Measurements from ENCODE around the gene LRRC4C. TPM values are rescaled to one million over a fixed set of nuclear protein-coding genes. Genes with fewer than 3 reads are reported as not detected.

Gene LRRC4C
- polyA plus RNA-seq, 1 of the 3 experiments (the other 2 are of a cell fraction): 0.16 TPM

GRCh38 chr11:40226654-40227053, 1232.8 kb downstream of the LRRC4C start:
- Histone ChIP-seq H3K9me2 (no peaks in the 10 kb centered on the region), H4K20me1 (ENCODE audit: insufficient read depth) (no peaks in the 10 kb centered on the region), H3F3A (replicated peaks; ENCODE audit: insufficient read depth) (no peaks in the 10 kb centered on the region), H3K4me3 (ENCODE audit: low read depth in 2 of 2, low read length in 1 of 2) (no peak overlapping the region), H3K79me2 (ENCODE audit: insufficient read depth) (no peaks in the 10 kb centered on the region), H3K36me3 (replicated peaks in 1 of 2; ENCODE audit: control insufficient read depth in 1 of 2, insufficient read depth in 2 of 2, low read length in 1 of 2) (no peaks in the 10 kb centered on the region), H3K4me2 (no peak overlapping the region), H3K27me3 (ENCODE audit: insufficient read depth) (no peaks in the 10 kb centered on the region), H2AFZ (ENCODE audit: low read depth) (no peak overlapping the region), H3K9ac (no peak overlapping the region), H3K9me3 (no peaks in the 10 kb centered on the region), H3K4me1 (ENCODE audit: control insufficient read depth in 1 of 2, insufficient read depth in 2 of 2, low read depth in 1 of 2, low read length in 1 of 2) (peaks cover 0 to 8% of the 10 kb centered on the region in 2 experiments; a peak in 1 of 4 replicates), H3K27ac (ENCODE audit: low read depth in 2 of 2, low read length in 1 of 2) (no peak overlapping the region)
- ChIA-PET CTCF (interaction anchor here (2.1 kb wide), 1 partner anchor 24 kb away, joined by 8 read pairs; no protein-coding TSS in a partner anchor), POLR2A (no interaction called here)
- WGBS (ENCODE audit: low lambda C conversion rate): 36% methylated on average over 2 of the region's 2 CpGs
- no peak for TF ChIP-seq CHD2 (IDR thresholded peaks at IDR 0.05; ENCODE audit: low read length, partially characterized antibody)
- DNase-seq: no peak

DNA sequence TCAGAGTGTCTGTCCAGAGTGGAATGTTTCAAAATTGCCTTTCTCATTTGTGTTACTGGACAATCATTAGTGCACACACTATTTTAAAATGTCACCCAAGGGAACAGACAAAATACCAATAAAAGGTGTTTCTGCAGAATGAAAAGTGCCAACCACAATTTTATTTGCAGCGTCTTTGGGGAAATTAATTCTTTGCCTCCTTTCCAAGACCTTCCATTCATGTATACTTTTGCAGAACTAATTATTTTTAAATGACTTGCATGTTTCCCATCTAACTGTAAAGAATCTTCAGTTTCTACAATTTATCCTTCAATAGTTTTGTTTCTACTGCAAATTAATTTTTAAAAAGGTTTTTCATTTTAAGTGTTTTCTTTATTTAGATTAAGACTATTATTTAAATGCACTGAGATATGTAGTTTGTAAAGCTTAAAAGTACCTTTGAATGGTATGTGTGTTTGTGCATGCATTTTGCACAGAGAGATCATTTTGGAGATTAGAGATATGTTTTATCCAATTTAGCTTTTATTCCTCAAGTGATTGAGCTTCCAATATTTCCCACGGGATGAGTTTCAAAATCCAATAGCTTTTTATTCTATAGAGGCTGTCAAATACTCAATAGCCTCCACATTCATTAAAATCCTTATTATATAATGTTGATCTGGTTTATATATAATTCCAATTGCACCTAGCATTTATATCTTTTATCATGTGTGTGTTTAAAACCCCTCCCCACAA, 1235.7 kb downstream of the LRRC4C start:
- Histone ChIP-seq H3K79me2 (ENCODE audit: insufficient read depth) (no peaks in the 10 kb centered on the region), H2AFZ (ENCODE audit: low read depth) (no peak overlapping the region), H3K9ac (no peak overlapping the region), H3K9me3 (no peaks in the 10 kb centered on the region), H4K20me1 (ENCODE audit: insufficient read depth) (no peaks in the 10 kb centered on the region), H3K4me3 (ENCODE audit: low read depth in 2 of 2, low read length in 1 of 2) (no peak overlapping the region), H3F3A (replicated peaks; ENCODE audit: insufficient read depth) (no peaks in the 10 kb centered on the region), H3K4me2 (no peak overlapping the region), H3K27ac (ENCODE audit: low read depth in 2 of 2, low read length in 1 of 2) (no peak overlapping the region), H3K9me2 (no peaks in the 10 kb centered on the region), H3K36me3 (replicated peaks in 1 of 2; ENCODE audit: control insufficient read depth in 1 of 2, insufficient read depth in 2 of 2, low read length in 1 of 2) (no peaks in the 10 kb centered on the region), H3K4me1 (ENCODE audit: control insufficient read depth in 1 of 2, insufficient read depth in 2 of 2, low read depth in 1 of 2, low read length in 1 of 2) (peaks cover 0 to 17% of the 10 kb centered on the region in 2 experiments; a peak in 2 of 4 replicates), H3K27me3 (ENCODE audit: insufficient read depth) (no peaks in the 10 kb centered on the region)
- 44% methylated on average over 2 of the region's 2 CpGs for WGBS (ENCODE audit: low lambda C conversion rate)
- POLR2A ChIA-PET: no interaction called here
- CTCF ChIA-PET: interaction anchor here (2.6 kb wide), 1 partner anchor 70 kb away, joined by 6 read pairs; no protein-coding TSS in a partner anchor
- no peak for DNase-seq
- TF ChIP-seq RAD21 (IDR thresholded peaks at IDR 0.05; ENCODE audit: low read length): no peak
- TF ChIP-seq NRF1 (IDR thresholded peaks at IDR 0.05; ENCODE audit: low read depth, low read length): no peak
- TF ChIP-seq FOXJ3 (CRISPR knock-in tag; IDR thresholded peaks at IDR 0.05): no peak
- TF ChIP-seq TEAD4 (IDR thresholded peaks at IDR 0.05; ENCODE audit: borderline replicate concordance, insufficient read depth): no peak
- TF ChIP-seq, protein P1, sequence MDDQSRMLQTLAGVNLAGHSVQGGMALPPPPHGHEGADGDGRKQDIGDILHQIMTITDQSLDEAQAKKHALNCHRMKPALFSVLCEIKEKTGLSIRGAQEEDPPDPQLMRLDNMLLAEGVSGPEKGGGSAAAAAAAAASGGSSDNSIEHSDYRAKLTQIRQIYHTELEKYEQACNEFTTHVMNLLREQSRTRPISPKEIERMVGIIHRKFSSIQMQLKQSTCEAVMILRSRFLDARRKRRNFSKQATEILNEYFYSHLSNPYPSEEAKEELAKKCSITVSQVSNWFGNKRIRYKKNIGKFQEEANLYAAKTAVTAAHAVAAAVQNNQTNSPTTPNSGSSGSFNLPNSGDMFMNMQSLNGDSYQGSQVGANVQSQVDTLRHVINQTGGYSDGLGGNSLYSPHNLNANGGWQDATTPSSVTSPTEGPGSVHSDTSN (IDR thresholded peaks at IDR 0.05): no peak
- TF ChIP-seq GABPA (IDR thresholded peaks at IDR 0.05; ENCODE audit: low read depth): no peak

DNA sequence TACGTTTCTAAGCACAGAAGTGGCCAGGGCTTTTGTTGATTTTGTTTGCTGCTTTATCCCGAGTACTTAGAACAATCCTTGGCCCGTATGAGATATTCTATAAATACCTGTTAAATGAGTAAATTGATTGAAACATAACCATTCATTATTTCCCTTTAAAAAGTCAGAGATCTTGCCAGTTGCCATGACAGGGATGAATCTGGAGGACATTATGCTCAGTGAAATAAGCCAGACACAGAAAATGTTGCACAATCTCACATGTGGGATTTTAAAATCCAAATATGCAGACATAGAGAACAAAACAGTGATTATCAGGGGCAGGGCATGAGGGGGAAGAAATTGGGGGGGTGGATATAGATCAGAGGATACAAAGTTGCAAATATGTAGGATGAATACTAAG, 1240.1 kb downstream of the LRRC4C start:
- no peak overlapping the region for H2AFZ ChIP-seq (ENCODE audit: low read depth)
- H3K27me3 ChIP-seq (ENCODE audit: insufficient read depth): no peaks in the 10 kb centered on the region
- H3K4me2 ChIP-seq: no peak overlapping the region
- H3F3A ChIP-seq (replicated peaks; ENCODE audit: insufficient read depth): no peaks in the 10 kb centered on the region
- ChIA-PET POLR2A (no interaction called here), CTCF (interaction anchor here (0.6 kb wide), 1 partner anchor 80 kb away, joined by 3 read pairs; no protein-coding TSS in a partner anchor)
- no peaks in the 10 kb centered on the region for H3K9me3 ChIP-seq
- no peaks in the 10 kb centered on the region for H4K20me1 ChIP-seq (ENCODE audit: insufficient read depth)
- TF ChIP-seq TCF12 (IDR thresholded peaks at IDR 0.05) (peak; percentile 42; the same call in 1 of the 2 replicates), CTCF (IDR thresholded peaks at IDR 0.05) (no peak), EP300 (IDR thresholded peaks at IDR 0.05; ENCODE audit: borderline replicate concordance in 1 of 2, low read depth in 1 of 2, low read length in 1 of 2) (peak in 1 of 2 experiments; percentile 71; a peak in 2 of 4 replicates), GATA2 (CRISPR knock-in tag; IDR thresholded peaks at IDR 0.05) (peak; percentile 41; the same call in 1 of the 2 replicates)
- no peaks in the 10 kb centered on the region for H3K9me2 ChIP-seq
- H3K9ac ChIP-seq: no peak overlapping the region
- H3K4me1 ChIP-seq (ENCODE audit: control insufficient read depth in 1 of 2, insufficient read depth in 2 of 2, low read depth in 1 of 2, low read length in 1 of 2): peaks cover 0 to 36% of the 10 kb centered on the region in 2 experiments; a peak in 3 of 4 replicates
- peak; percentile 2 for DNase-seq
- WGBS (ENCODE audit: low lambda C conversion rate): 11% methylated on average over 3 of the region's 3 CpGs
- no peak overlapping the region for H3K4me3 ChIP-seq (ENCODE audit: low read depth in 2 of 2, low read length in 1 of 2)
- no peak overlapping the region for H3K27ac ChIP-seq (ENCODE audit: low read depth in 2 of 2, low read length in 1 of 2)
- H3K79me2 ChIP-seq (ENCODE audit: insufficient read depth): no peaks in the 10 kb centered on the region
- H3K36me3 ChIP-seq (replicated peaks in 1 of 2; ENCODE audit: control insufficient read depth in 1 of 2, insufficient read depth in 2 of 2, low read length in 1 of 2): no peaks in the 10 kb centered on the region

Measured in SK-N-SH (cell line).